Heart right ventricle (tissue), 16 donors: Measurements from ENCODE around the gene INTS1. TPM values are rescaled to one million over a fixed set of nuclear protein-coding genes. Genes with fewer than 3 reads are reported as not detected.
"Not testable (repeated sequence)": the region's sequence is repeated elsewhere in the genome, so short reads cannot be mapped to it uniquely, and the experiment has no call there.

ENCODE experiments used
- ATAC-seq, 8 donors: fragments of 200-7000 bp; cut with Tn5 transposase; one replicate each; pipeline ENCODE4 v1.9.1; 2020; ENCODE audit warnings: mild to moderate bottlenecking in 8 of 8, moderate library complexity in 8 of 8, moderate number of reproducible peaks in 1 of 8
- DNase-seq, 2 donors: peaks; one replicate each; pipeline ENCODE4 v3.0.0-alpha.2; 2020
- H3K27ac ChIP-seq, 10 donors: fragments of 200-600 bp; sonication (generic) in 2 of 10; one replicate each; pipeline versions ENCODE4 v1.5.0 to v1.8.0; 2020 to 2022; ENCODE audit warnings: mild to moderate bottlenecking in 3 of 10
- H3K27me3 ChIP-seq, 7 donors: fragments of 200-600 bp; one replicate each; pipeline ENCODE4 v1.8.0; 2021 to 2022; ENCODE audit warnings: mild to moderate bottlenecking in 2 of 7
- H3K36me3 ChIP-seq, 9 donors: fragments of 200-600 bp; sonication (generic) in 1 of 9; one replicate each; pipeline versions ENCODE4 v1.5.0 to v1.8.0; 2020 to 2022; ENCODE audit warnings: mild to moderate bottlenecking in 2 of 9
- H3K4me1 ChIP-seq, 9 donors: fragments of 200-600 bp; sonication (generic) in 1 of 9; one replicate each; pipeline versions ENCODE4 v1.5.0 to v1.8.0; 2020 to 2022; ENCODE audit warnings: mild to moderate bottlenecking in 4 of 9
- H3K4me3 ChIP-seq, 10 donors: fragments of 200-600 bp; sonication (generic) in 2 of 10; one replicate each; pipeline versions ENCODE4 v1.5.0 to v1.8.0; 2020 to 2022; ENCODE audit warnings: mild to moderate bottlenecking in 7 of 10, moderate library complexity in 2 of 10
- H3K9me3 ChIP-seq, 11 donors: fragments of 200-600 bp in 10 of 11; sonication (generic) in 2 of 11; one replicate each; pipeline versions ENCODE4 v1.5.0 to v1.8.0; 2013 to 2022; ENCODE audit warnings: mild to moderate bottlenecking in 2 of 11, control low read depth in 1 of 11, moderate library complexity in 1 of 11
- CTCF ChIP-seq, 9 donors: fragments of 200-600 bp; sonication (generic) in 2 of 9; IDR thresholded peaks; one replicate each; pipeline versions ENCODE4 v1.5.0 to v1.8.0; 2021 to 2022; ENCODE audit warnings: antibody characterized with exemption in 9 of 9, mild to moderate bottlenecking in 5 of 9, moderate library complexity in 1 of 9
- WGBS, 2 donors: extraction: QIAGEN DNeasy Blood & Tissue Kit; methylation state at CpG; one replicate each; pipeline ENCODE4 v1.1.7; 2013; ENCODE audit warnings: inconsistent platforms in 1 of 2; 5-methylcytosine and 5-hydroxymethylcytosine counted together
- intact Hi-C, 10 donors: fragments of 100-400 bp; cut with DNase I; formaldehyde crosslinking; loops; one replicate each; pipeline versions ENCODE4 v1.11.1 to v1.14.2; 2022
- polyA plus RNA-seq, 2 donors: library from polyadenylated mRNA; stranded (reverse); fragments of 200-250 nt; gene quantifications; one replicate each; pipeline ENCODE4 v1.2.3, GENCODE V29; 2013
- total RNA-seq, 10 donors: library from RNA; stranded (reverse); fragmentation: NEBNext Ultra II Directional in 3 of 10; extraction: Animal tissue kit (Norgen Biotek cat#: 25700) in 3 of 10; gene quantifications; one replicate each; pipeline versions ENCODE4 v1.2.1 to v1.2.4, GENCODE V29; 2021 to 2023
- donor health status: Arrhythmogenic right ventricular cardiomyopathy.
- donor health status: ischemic (EF 13 %, LVEDD 7.1; RV severe dilation, severe dysfunction).
- donor health status: healthy with polysubstance abuse.
- donor health status: DM: no; HTN: yes; CAD: no.
- donor health status: DM: no; HTN: no; CAD: no.
- donor health status: ischemic (EF 25% LVEDD 6.9; RV normal size, moderate dysfunction).
- donor health status: ischemic (EF 25% LVEDD 5.7; RV mildly dilated, moderate dysfunction).
- donor health status: healthy.
- donor health status: DM: yes; HTN: yes; CAD: no.
- donor health status: Ischemic cardiomyopathy.
- donor health status: ischemic (EF 35%, LVEDD 5.7; RV mildly dilated, moderate dysfunction).
- donor health status: nonischemic (EF 11% LVEDD 7.7; RV severe dilation, severe dysfunction).
- donor health status: DM: yes; HTN: yes; CAD: no.
- donor health status: PGD.
- donor health status: ischemic (EF 29% LVEDD 5.4; RV normal size, mild dysfunction).
- donor health status: nonischemic (EF 23%, LVEDD 6.1; RV moderate dilation, normal function).

The INTS1 gene
- total and polyA plus RNA-seq, 12 donors = 41.5 to 59.4 (median 45.4) TPM

- Histone ChIP-seq H3K4me3 (no peak overlapping the region), H3K9me3 (no peaks in the 10 kb centered on the region), H3K4me1 (peaks cover 0 to 3% (median 0%) of the 10 kb centered on the region in 9 donors), H3K27ac (no peak overlapping the region), H3K27me3 (no peaks in the 10 kb centered on the region), H3K36me3 (peaks cover 0 to 39% (median 0%) of the 10 kb centered on the region in 9 donors)
- TF ChIP-seq CTCF (IDR thresholded peaks at IDR 0.05) = no peak
- DNase-seq (no peak), ATAC-seq (no peak)
- intact Hi-C loops = no loop called here
- 93 to 94% methylated on average over 34 to 45 of the region's 45 CpGs for WGBS, 2 donors
Measured at GRCh38 chr7:1444214-1444924, 59.8 kb downstream of the INTS1 start.

GRCh38 chr7:1443587-1444200, 60.5 kb downstream of the INTS1 start:
- intact Hi-C loops, H3K4me1 ChIP-seq: not testable (repeated sequence)

GRCh38 chr7:1442355-1443124, 61.6 kb downstream of the INTS1 start:
- intact Hi-C loops = no loop called here
- ATAC-seq = no peak
- H3K4me1 ChIP-seq = peaks cover 0 to 2% (median 0%) of the 10 kb centered on the region in 9 donors
- no peak for TF ChIP-seq CTCF (IDR thresholded peaks at IDR 0.05)
- DNase-seq = no peak
- no peaks in the 10 kb centered on the region for H3K9me3 ChIP-seq
- H3K27me3 ChIP-seq = no peaks in the 10 kb centered on the region
- H3K36me3 ChIP-seq = peaks cover 0 to 56% (median 0%) of the 10 kb centered on the region in 9 donors
- WGBS, 2 donors = 92 to 95% methylated on average over 20 of the region's 20 CpGs
- no peak overlapping the region for H3K27ac ChIP-seq
- H3K4me3 ChIP-seq = no peak overlapping the region

More at GRCh38 chr7:1443587-1444200, 60.5 kb downstream of the INTS1 start:
- not testable (repeated sequence) for DNase-seq, H3K27ac ChIP-seq, H3K27me3 ChIP-seq, H3K9me3 ChIP-seq, ATAC-seq, H3K4me3 ChIP-seq
- peaks cover 0 to 45% (median 0%) of the 10 kb centered on the region in 9 donors for H3K36me3 ChIP-seq
- WGBS, 2 donors = 96% methylated on average over 18 to 26 of the region's 42 CpGs

GRCh38 chr7:1441615-1442354, 62.4 kb downstream of the INTS1 start:
- Histone ChIP-seq H3K36me3 (peaks cover 0 to 64% (median 0%) of the 10 kb centered on the region in 9 donors), H3K4me1 (no peaks in the 10 kb centered on the region), H3K9me3 (no peaks in the 10 kb centered on the region), H3K4me3 (no peak overlapping the region), H3K27me3 (no peaks in the 10 kb centered on the region), H3K27ac (no peak overlapping the region)
- TF ChIP-seq CTCF (IDR thresholded peaks at IDR 0.05) = no peak
- ATAC-seq (no peak), DNase-seq (no peak)
- intact Hi-C loops = no loop called here
- 90 to 94% methylated on average over 40 to 41 of the region's 41 CpGs for WGBS, 2 donors
